ENCODE measurements around the gene BGLAP.

- TF ChIP-seq CTCF (IDR thresholded peaks at IDR 0.05; ENCODE audit: low read length): no peak
- TF ChIP-seq EZH2phosphoT487 (IDR thresholded peaks at IDR 0.05; ENCODE audit: low read length): no peak
- TF ChIP-seq EZH2 (optimal IDR thresholded peaks at IDR 0.05; ENCODE audit: low read depth, low read length): no peak
These were observed 11.7 kb downstream of the BGLAP start for GRCh38 chr1:156253634-156254033.

Data from MM.1S (cell line).